DMS114 treated with DMSO at 0.1 percent for 48 hours (cell line): ENCODE measurements around the gene MINPP1.
"Not testable (repeated sequence)": the region's sequence is repeated elsewhere in the genome, so short reads cannot be mapped to it uniquely, and the experiment has no call there.

ENCODE experiments used
- DNase-seq: peaks from one replicate; lab custom pipeline; 2025; ENCODE audit not compliant: unreplicated experiment; lab: John Stamatoyannopoulos, UW

MINPP1 gene, protein sequence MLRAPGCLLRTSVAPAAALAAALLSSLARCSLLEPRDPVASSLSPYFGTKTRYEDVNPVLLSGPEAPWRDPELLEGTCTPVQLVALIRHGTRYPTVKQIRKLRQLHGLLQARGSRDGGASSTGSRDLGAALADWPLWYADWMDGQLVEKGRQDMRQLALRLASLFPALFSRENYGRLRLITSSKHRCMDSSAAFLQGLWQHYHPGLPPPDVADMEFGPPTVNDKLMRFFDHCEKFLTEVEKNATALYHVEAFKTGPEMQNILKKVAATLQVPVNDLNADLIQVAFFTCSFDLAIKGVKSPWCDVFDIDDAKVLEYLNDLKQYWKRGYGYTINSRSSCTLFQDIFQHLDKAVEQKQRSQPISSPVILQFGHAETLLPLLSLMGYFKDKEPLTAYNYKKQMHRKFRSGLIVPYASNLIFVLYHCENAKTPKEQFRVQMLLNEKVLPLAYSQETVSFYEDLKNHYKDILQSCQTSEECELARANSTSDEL

DNA sequence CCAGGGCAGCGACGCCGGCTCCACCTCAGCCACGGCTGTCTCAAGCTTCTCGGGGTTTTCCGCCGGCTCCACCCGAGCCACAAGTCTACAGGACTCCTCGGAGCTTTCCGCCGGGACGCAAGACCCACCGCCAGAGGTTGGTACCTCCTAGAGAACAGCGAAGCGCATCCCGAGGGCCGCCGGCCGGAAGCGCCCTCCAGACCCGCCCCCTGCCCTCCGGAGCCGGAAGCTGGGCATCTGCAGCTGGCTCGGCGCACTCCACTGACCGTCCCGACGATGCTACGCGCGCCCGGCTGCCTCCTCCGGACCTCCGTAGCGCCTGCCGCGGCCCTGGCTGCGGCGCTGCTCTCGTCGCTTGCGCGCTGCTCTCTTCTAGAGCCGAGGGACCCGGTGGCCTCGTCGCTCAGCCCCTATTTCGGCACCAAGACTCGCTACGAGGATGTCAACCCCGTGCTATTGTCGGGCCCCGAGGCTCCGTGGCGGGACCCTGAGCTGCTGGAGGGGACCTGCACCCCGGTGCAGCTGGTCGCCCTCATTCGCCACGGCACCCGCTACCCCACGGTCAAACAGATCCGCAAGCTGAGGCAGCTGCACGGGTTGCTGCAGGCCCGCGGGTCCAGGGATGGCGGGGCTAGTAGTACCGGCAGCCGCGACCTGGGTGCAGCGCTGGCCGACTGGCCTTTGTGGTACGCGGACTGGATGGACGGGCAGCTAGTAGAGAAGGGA is at the start of gene MINPP1:
TSS of gene MINPP1 (plus strand) at position 254 of the 726 bp plus-strand sequence. CDS start at position 277, 23 bp downstream.
- peak; percentile 82 for DNase-seq

DNA sequence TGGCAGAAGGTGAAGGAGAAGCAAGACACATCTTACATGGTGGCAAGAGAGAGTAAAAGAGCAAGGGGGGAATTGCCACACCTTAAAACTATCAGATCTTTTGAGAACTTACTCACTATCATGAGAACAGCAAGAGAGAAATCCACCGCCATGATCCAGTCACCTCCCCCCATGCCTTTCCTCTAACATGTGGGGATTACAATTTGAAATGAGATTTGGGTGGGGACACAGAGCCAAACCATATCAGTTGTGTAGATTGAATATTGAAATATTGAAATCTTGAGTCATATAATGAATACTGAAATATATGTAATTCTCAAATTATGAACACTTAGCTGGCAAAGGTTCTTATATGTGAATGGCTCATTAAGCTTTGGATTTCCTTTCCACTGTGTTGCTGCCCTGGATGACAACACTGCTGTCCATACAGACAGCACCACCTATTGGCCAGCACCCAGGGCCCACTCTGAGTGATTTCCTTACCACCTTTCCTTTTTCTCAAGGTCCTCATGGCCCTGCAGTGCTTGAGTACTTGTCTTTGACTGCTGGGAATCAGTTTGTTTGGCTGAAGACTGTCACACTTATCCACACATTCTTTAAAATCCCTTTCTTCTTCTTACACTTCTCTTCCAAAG is 48.0 kb upstream of the MINPP1 start:
- not testable (repeated sequence) for DNase-seq

DNA sequence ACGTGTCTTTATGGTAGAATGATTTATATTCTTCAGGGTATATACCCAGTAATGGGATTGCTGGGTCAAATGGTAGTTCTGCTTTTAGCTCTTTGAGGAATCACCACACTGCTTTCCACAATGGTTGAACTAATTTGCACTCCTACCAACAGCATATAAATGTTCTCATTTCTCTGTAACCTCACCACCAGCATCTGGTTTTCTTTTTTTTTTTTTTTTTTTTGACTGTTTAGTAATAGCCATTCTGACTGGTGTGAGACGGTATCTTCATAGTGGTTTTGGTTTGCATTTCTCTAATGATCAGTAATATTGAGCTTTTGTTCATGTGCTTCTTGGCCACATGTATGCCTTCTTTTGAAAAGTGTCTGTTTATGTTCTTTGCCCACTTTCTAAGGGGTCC is 42.9 kb upstream of the MINPP1 start:
- not testable (repeated sequence) for DNase-seq

DNA sequence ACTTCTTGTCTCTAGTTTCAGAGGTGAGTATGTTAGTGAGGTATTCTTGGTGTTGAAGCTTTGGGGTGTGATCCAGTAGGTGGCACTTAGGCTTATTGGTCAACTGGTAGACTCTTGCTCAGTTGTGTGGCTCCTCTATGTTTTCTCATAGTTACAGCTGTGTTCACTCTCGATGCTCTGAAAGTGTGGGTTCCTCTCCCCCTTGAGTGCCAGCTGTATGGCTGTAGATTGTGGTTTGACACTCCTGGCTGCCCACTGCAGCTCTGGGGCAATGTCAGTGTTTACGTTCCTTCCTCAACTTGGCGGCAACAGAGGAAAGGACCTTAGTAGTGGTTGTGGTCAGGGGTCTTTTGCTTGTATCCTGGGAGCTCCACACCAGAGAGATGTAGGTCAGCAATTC is 37.8 kb upstream of the MINPP1 start:
- not testable (repeated sequence) for DNase-seq

DNA sequence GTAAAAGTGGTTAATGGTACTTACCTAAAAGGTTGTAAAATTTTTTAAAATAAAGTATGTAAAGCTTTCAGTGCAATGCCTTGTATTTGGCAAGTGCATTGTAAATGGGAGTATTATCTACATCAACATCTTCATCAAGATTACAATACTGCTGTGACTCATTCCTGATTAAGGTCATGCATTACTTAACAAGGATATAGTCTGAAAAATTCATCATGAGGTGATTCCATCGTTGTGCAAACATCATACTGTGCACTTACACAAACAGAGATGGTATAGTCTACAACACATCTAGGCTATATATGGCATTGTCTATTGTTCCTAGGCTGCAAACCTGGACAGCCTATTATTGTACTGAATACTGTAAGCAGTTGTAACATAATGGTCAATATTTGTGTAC is 16.0 kb upstream of the MINPP1 start:
- DNase-seq, result not testable (repeated sequence)

DNA sequence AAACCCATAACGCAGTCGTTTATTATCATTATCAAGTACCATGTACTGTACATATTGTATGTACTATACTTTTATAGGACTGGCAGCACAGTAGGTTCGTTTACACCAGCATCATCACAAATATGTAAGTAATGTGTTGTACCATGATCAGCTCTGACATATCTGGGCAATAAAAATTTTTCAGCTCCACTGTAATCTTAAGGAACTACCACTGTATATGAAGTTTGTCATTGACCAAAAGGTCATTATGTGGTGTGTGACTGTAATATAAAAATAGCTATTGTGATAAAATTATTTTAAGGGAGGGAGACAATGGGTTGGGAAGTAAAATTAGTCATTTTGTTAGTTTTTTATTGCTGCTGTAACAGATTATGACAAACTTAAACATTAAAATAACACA is 14.4 kb upstream of the MINPP1 start:
- DNase-seq, result not testable (repeated sequence)

DNA sequence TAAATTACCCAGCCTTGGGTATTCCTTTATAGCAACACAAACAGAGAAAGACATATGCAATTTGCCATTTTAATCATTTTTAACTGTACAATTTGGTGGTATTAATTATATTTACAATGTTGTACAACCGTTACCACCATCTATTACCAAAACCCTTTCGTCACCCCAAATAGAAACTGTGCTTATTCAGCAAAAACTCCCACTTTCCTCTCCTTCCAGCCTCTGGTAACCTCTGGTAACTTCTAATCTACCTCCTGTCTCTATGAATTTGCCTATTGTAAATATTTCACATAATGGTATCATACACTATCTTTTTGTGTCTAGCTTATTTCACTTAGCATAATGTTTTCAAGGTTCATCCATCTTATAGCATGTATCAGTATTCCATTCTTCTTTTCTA is 12.2 kb upstream of the MINPP1 start:
- DNase-seq, result not testable (repeated sequence)

DNA sequence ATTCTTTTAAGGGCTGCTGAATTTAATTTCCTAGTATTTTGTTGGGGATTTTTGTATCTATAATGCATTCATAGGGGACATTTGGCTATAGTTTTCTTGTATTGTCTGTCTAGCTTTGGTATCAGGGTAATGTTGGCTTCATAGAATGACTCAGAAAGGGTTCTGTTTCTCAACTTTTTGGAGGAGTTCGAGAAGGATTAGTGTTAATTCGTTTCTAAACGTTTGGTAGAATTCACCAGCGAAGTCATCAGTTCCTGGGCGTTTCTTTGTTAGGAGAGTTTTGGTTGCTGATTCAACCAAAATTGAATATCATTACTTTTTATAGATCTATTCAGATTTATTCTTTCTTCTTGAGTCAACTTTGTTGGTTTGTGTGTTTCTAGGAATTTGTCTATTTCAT is 9.2 kb upstream of the MINPP1 start:
- not testable (repeated sequence) for DNase-seq

DNA sequence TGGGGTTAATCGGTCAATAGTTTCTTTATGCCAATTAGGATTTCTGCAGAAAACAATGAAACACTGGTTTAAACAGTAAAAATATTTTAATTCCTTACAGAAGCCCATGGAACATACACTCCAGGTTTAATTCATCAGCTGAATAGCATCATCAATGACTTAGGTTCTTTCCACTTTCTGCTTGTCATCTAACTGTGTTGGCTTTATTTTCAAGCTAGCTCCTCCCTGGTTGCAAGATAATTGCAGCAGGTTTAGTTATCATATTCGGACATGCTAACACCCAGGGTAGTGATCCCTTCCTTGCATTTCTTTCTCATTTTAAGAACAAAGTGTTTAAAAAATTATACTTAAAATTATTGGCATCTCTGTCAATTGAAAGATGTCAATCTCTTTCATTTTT is 7.3 kb upstream of the MINPP1 start:
- not testable (repeated sequence) for DNase-seq

DNA sequence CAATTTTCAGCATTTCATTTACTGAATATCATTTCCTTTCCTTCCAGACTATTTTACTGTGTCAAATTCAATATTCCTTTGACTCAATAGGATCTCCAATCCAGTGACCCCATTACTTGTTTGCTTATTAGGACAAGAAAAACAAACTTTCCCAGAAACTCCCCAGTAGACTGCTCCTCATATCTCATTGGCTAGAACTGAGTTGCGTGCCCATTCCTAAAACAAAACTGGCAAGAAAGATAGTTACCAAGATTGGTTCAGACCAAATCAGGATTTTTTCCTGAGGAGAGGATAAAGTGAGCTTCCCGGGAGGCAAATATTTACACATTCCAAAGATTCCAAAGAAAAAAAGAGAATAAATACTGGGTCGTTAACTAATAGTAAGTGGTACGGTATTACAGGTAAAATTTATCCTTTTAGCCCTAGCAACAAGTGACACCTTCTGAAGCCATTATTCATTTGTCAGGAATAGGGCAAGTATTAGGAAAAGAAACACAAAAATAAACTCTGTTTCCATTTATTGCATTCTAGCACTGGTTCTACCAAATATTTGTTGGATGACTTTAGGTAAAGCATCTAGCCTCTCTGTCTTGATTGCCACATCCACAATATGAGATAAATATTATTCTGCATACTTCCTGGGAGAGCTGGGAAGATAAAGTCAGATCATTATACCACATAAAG is 6.4 kb upstream of the MINPP1 start:
- DNase-seq, result not testable (repeated sequence)

DNA sequence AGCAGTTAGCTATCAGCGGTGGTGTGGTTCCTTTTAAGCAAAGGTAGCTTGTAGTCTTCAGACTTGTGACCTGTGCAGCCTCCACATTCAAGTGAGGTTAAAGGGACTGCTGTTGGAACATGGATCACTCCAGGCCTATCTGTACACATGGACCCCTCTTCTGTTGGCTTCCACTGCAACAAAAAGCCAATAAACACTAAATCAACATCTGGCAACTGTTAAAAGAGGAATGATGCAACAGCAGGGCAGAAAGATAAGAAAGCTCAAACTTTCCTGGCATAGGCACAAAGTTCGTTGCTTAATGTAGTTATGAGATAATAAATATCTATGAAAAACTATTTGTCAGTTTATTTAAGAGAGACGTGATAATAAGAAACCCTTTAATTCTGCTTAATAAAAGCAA is 4.0 kb upstream of the MINPP1 start:
- no peak for DNase-seq

DNA sequence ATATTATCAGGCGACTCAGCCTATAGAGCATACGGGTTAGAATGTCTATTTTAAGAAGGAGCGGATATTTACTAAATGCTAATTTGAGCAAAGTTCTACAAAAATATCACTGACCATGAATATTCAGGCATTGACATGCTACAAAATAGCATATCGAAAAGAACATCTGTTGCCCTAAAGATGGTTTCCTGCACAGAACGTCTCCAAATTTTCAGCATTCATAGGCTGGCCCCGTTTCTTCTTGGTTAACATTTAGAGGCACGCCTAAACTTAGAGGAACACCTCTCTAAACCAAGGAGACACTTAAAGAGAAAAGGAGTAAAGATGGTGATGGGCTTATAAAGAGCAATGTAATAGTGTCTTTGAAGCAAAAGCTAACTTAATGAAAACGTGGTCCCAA is 1.3 kb upstream of the MINPP1 start:
- no peak for DNase-seq

DNA sequence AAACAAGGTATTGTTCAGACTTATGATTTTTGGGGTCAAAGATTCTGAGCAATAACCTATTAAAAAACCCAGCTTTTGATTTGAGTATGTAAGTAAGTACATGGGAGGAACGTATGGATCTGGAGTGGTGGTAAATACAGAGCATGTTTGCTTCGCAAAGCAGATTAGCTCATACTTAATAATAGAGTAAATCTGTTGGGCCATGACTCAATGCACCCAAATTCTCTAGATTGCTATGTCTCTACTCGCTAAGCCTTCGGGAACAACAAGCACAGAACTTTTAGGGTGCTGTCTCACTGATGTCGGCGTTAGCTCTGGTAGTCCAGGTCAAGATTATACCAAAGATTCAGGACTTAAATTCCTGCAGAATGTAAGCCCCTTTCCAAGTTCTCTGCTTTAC is 807 bp upstream of the MINPP1 start:
- no peak for DNase-seq

DNA sequence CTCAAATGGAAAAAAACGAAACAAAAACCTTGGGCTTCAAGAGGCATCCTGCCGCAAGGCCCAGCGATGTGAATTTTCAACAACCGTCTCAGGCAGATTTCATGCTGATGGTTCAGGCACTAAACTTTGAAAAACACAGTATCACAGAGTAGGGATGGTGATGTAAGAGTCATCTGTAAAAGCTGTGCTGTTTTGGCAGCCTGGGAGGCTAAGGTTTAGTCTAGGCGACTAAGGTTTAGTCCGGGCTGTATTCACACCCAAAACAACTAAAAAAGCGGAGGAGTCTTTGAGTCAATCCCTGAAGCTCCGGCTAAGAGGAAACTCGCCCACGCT is 420 bp upstream of the MINPP1 start:
- DNase-seq, result no peak

DNA sequence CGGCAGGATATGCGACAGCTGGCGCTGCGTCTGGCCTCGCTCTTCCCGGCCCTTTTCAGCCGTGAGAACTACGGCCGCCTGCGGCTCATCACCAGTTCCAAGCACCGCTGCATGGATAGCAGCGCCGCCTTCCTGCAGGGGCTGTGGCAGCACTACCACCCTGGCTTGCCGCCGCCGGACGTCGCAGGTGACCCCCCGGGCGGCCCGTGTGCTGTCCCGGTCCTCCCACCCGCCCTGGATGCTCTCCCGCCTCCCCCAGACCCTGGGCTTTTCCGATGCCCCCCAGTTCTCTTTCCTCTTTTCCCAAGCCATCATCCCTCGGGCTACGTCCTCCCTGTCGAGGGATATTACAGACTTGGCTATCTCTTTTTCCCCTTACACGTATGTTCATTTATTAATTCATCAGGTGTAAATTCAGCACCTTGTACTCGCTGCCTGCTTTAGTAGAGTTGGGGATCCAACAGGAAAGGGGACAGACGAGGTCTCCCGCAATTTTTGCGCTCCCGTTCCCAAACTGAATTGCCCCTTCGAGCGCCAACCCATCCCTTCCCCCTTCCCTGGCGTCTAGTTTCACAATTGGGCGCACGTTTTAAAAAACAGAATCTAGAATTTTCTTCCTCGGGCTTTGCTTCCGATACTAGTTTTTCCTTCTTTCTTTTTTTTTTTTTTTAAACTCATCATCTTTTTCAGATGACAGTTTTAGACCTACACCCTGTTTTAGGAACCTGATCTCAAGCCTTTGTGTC is 846 bp downstream of the MINPP1 start:
- peak; percentile 32 for DNase-seq

DNA sequence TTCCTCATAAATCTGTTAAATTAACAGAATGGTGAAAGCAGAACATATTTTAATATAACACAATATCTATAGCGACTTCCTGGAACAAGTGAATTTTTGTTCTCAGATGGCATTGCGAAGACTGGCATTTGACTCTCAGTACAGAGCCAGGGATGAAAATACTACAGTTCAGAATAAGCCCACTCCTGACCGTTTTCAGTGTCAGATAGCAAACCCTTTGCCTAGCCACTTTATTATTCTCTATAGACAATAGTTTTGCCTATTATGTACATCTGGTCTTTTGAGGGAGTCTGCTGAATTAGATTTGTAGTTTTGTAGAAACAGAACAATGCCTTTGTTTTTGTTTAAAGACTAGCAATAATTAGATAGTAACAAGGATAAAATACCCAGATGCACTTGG is 2.3 kb downstream of the MINPP1 start:
- no peak for DNase-seq

DNA sequence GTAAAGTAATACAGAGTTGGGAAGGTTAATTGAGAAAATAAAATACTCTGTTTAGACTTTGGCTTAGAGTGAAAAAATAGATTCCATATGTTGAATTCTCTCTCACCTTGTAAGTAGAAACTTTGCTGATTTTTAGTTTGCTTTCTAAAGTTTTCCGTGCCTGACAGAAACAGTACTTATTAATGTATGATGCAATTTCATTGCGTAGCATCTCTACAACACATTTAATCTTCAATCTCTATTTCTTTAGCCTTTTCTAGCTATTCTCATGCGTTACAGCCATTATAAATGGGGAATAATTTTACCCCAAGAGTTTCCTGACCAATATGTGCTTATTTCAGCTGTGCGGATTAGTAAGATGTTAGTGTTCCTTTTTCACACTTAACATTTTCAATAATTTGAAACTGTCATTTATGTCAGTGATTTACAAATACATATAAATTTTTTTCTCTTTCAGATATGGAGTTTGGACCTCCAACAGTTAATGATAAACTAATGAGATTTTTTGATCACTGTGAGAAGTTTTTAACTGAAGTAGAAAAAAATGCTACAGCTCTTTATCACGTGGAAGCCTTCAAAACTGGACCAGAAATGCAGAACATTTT is 3.3 kb downstream of the MINPP1 start:
- no peak for DNase-seq

DNA sequence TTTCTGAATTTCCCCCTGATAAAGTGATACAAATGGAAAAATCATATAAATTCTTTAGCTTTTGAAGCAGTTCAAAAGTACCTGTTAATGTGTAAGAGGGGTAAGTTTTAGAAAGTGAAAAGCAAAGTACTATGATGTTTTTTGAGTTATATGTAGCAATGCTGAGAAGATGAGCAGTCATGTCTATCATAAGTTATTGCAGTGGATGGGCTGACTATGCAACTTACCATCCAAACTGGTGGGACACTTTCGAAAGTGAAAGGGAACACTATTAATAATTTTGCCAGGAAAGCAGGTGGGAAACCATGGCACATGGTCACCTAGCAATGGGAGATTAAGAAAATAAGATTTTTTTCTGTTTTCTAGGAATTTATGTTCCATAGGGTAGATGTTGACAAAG is 4.1 kb downstream of the MINPP1 start:
- DNase-seq, result no peak

DNA sequence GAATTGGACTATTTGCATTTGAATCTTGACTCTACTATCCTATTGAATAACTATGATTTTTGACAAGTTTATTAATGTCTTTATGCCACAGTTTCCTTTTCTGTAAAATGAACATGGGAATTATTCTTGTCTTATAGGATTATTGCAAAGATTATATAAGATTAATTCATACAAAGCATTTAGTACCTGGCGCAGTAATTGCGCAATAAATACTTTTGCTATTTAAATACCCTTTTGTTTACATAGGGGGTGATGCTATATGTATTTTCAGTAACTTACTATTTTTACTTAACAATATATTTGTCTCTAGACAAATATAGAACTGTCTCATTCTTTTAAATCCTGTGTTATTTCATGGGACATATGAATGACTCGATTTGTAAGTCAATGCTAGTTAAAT is 5.3 kb downstream of the MINPP1 start:
- DNase-seq, result no peak

DNA sequence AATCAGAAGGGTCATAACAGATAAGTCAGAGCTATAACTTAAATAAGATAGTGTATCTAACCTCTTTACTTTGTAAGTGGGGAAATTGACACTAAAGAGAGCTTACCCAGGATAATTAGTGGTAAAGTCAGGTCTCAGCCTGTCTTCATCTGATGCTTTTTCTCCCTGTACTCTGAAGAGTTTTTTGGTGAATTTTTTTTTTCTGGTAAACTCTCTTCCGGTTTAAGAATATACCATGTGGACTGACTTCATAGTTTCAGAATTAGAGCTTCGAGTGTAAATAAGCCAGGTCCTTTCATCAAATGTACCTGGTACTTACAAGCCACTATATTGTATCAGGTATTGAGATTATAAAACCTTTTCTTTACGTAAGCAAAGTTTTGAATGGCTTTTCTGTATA is 6.8 kb downstream of the MINPP1 start:
- DNase-seq, result no peak
